SK-N-SH treated with all-trans-retinoic acid at 6 μM for 48 hours (cell line): ENCODE measurements around the gene AMELY.

ENCODE experiments used
- ARNTL ChIP-seq: fragments of 450-650 bp; formaldehyde crosslinking; IDR thresholded peaks from 2 replicates; pipeline ENCODE4 v1.5.0; 2020; ENCODE audit warnings: low read depth, mild to moderate bottlenecking, moderate library complexity, borderline replicate concordance
- BACH2 ChIP-seq: fragments of 250-450 bp; sonication (Bioruptor Pico); IDR thresholded peaks from 2 replicates; pipeline ENCODE4 v1.9.0; 2021; ENCODE audit warnings: mild to moderate bottlenecking, borderline replicate concordance
- CSDC2 ChIP-seq: fragments of 250-450 bp; sonication (Bioruptor Pico); IDR thresholded peaks from 2 replicates; pipeline ENCODE4 v1.5.0; 2020; ENCODE audit warnings: mild to moderate bottlenecking, moderate library complexity
- ESRRG ChIP-seq: fragments of 250-450 bp; sonication (Bioruptor Pico); IDR thresholded peaks from 2 replicates; pipeline ENCODE4 v1.6.1; 2021; ENCODE audit warnings: mild to moderate bottlenecking
- ISL1 ChIP-seq: fragments of 250-450 bp; sonication (Bioruptor Pico); IDR thresholded peaks from 2 replicates; pipeline ENCODE4 v2.1.2; 2022; ENCODE audit warnings: mild to moderate bottlenecking, moderate library complexity
- RARB ChIP-seq: fragments of 250-450 bp; sonication (Bioruptor Pico); IDR thresholded peaks from 2 replicates; pipeline ENCODE4 v1.8.0; 2021; ENCODE audit warnings: mild to moderate bottlenecking, moderate library complexity
- TCF4 ChIP-seq: fragments of 250-450 bp; sonication (Bioruptor Pico); IDR thresholded peaks from 2 replicates; pipeline ENCODE4 v1.8.0; 2021; ENCODE audit warnings: mild to moderate bottlenecking, moderate library complexity, borderline replicate concordance
- ZC3H10 ChIP-seq: fragments of 250-450 bp; sonication (Bioruptor Pico); IDR thresholded peaks from 2 replicates; pipeline ENCODE4 v1.5.1; 2021; ENCODE audit warnings: mild to moderate bottlenecking, moderate library complexity
- ZFP3 ChIP-seq: fragments of 250-450 bp; sonication (Bioruptor Pico); IDR thresholded peaks from 2 replicates; pipeline ENCODE4 v1.5.0; 2020; ENCODE audit warnings: mild to moderate bottlenecking, moderate library complexity
- ZNF565 ChIP-seq: fragments of 450-650 bp; formaldehyde crosslinking; conservative IDR thresholded peaks from 2 replicates; pipeline ENCODE4 v1.5.0; 2020; ENCODE audit warnings: low read depth, mild to moderate bottlenecking, moderate library complexity
- ZNF8 ChIP-seq: fragments of 450-650 bp; formaldehyde crosslinking; IDR thresholded peaks from 2 replicates; pipeline ENCODE4 v1.5.0; 2020; ENCODE audit warnings: mild to moderate bottlenecking, moderate library complexity
- TF ChIP-seq, protein P1 (sequence below): fragments of 250-450 bp; sonication (Bioruptor Pico); IDR thresholded peaks from 2 replicates; pipeline ENCODE4 v1.8.0; 2021; ENCODE audit warnings: low read depth, mild to moderate bottlenecking, moderate library complexity, borderline replicate concordance
- TF ChIP-seq, protein P2 (sequence below): fragments of 250-450 bp; sonication (Bioruptor Pico); IDR thresholded peaks from 2 replicates; pipeline ENCODE4 v1.8.0; 2020; ENCODE audit warnings: mild to moderate bottlenecking, moderate library complexity, borderline replicate concordance
- TF ChIP-seq, protein P3 (sequence below): fragments of 250-450 bp; sonication (Bioruptor Pico); IDR thresholded peaks from 2 replicates; pipeline ENCODE4 v1.5.1; 2020; ENCODE audit warnings: low read depth, mild to moderate bottlenecking, moderate library complexity

DNA sequence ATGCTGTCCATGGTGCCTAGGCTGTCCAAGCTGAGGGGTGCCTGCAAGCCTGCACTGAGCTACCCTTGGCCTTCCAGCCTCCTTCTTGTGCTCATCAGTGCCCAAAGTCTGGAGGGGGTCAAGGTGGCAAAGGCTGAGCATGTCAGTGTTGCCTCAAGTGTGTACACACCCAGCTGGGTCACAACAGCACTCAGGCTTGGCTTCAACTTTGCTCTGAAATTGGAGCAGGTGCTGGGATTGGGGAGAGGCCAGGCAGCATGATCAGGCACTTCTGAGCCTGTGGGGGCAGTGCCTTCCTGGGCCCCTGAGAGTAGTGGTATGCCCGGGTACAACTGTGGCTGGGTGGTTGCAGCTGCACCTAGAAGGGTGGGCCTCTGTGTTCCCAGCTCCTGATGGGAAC lies 17.7 kb upstream of the AMELY start:
- TF ChIP-seq, protein P1, sequence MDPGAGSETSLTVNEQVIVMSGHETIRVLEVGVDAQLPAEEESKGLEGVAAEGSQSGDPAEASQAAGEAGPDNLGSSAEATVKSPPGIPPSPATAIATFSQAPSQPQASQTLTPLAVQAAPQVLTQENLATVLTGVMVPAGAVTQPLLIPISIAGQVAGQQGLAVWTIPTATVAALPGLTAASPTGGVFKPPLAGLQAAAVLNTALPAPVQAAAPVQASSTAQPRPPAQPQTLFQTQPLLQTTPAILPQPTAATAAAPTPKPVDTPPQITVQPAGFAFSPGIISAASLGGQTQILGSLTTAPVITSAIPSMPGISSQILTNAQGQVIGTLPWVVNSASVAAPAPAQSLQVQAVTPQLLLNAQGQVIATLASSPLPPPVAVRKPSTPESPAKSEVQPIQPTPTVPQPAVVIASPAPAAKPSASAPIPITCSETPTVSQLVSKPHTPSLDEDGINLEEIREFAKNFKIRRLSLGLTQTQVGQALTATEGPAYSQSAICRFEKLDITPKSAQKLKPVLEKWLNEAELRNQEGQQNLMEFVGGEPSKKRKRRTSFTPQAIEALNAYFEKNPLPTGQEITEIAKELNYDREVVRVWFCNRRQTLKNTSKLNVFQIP (CRISPR knock-in tag): no peak
- TF ChIP-seq RARB (CRISPR knock-in tag) (no peak), ISL1 (CRISPR knock-in tag) (no peak), BACH2 (CRISPR knock-in tag) (no peak), ESRRG (CRISPR knock-in tag) (no peak), ZFP3 (CRISPR knock-in tag) (no peak), TCF4 (CRISPR knock-in tag) (no peak), ZNF8 (CRISPR knock-in tag) (no peak), ZC3H10 (CRISPR knock-in tag) (no peak), CSDC2 (CRISPR knock-in tag) (no peak), ZNF565 (CRISPR knock-in tag) (no peak), ARNTL (no peak)
- TF ChIP-seq, protein P2, sequence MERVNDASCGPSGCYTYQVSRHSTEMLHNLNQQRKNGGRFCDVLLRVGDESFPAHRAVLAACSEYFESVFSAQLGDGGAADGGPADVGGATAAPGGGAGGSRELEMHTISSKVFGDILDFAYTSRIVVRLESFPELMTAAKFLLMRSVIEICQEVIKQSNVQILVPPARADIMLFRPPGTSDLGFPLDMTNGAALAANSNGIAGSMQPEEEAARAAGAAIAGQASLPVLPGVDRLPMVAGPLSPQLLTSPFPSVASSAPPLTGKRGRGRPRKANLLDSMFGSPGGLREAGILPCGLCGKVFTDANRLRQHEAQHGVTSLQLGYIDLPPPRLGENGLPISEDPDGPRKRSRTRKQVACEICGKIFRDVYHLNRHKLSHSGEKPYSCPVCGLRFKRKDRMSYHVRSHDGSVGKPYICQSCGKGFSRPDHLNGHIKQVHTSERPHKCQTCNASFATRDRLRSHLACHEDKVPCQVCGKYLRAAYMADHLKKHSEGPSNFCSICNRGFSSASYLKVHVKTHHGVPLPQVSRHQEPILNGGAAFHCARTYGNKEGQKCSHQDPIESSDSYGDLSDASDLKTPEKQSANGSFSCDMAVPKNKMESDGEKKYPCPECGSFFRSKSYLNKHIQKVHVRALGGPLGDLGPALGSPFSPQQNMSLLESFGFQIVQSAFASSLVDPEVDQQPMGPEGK (CRISPR knock-in tag): no peak
- TF ChIP-seq, protein P3, sequence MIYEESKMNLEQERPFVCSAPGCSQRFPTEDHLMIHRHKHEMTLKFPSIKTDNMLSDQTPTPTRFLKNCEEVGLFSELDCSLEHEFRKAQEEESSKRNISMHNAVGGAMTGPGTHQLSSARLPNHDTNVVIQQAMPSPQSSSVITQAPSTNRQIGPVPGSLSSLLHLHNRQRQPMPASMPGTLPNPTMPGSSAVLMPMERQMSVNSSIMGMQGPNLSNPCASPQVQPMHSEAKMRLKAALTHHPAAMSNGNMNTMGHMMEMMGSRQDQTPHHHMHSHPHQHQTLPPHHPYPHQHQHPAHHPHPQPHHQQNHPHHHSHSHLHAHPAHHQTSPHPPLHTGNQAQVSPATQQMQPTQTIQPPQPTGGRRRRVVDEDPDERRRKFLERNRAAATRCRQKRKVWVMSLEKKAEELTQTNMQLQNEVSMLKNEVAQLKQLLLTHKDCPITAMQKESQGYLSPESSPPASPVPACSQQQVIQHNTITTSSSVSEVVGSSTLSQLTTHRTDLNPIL (CRISPR knock-in tag): no peak
